Subcutaneous adipose tissue (tissue), 4 donors: ENCODE results near the gene DHX35. TPM values are rescaled to one million over a fixed set of nuclear protein-coding genes. Genes with fewer than 3 reads are reported as not detected.

Experiments used
- CTCF ChIP-seq: fragments of 450-650 bp; IDR thresholded peaks from one replicate; pipeline ENCODE4 v1.5.1; 2016; ENCODE audit warnings: low read depth, mild to moderate bottlenecking, control low read depth, antibody characterized with exemption, moderate library complexity
- total RNA-seq, 4 donors: library from RNA; depleted of rRNA; stranded (reverse); fragments of >200 nt; gene quantifications; one replicate each; pipeline ENCODE4 v1.1.0, GENCODE V29; 2016

Gene DHX35
- total RNA-seq, 4 donors from 2014 or later, result 10.6 to 14.5 (median 12.5) TPM

- TF ChIP-seq CTCF, result no peak
These were observed 57.7 kb downstream of the DHX35 start for GRCh38 chr20:39019805-39020325.

DNA sequence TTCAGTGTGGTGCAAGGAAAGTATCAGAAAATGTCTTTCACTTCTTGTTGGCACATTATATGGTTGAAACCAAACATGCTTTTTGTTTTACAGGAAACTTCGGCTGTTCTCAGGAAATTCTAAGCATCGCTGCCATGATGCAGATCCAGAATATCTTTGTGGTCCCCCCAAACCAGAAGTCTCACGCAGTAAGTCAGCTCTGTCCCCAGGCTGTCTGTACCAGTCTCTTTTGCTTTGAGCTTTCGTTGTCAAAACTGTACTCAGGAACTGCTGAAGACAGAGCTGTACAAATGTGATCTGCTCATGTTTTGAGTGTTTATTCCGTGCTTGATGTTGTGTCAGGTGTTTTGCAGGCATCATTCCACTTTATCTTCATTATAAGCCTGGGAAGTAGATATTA is 59.6 kb downstream of the DHX35 start:
- no peak for TF ChIP-seq CTCF

GRCh38 chr20:39025883-39026282 is 63.7 kb downstream of the DHX35 start:
- no peak for TF ChIP-seq CTCF

GRCh38 chr20:39029364-39029763 is 67.2 kb downstream of the DHX35 start:
- TF ChIP-seq CTCF, result no peak

DNA sequence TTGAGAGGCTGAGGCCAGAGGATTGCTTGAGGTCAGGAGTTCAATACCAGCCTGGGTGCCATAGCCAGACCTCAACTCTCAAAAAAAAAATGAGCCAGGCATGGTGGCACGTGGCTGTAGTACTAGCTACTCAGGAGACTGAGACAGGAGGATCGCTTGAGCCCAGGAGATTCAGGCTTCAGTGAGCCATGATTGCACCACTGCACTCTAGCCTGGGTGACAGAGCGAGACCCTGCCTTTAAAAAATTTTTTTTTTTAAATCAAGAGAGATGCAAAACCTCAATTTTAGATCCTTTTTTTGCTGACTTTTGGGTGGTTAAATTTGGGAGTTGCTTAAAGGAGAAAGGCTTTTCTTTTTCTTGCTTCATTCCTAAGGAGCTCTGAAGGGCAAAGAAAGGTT is 70.9 kb downstream of the DHX35 start:
- TF ChIP-seq CTCF, result no peak

DNA sequence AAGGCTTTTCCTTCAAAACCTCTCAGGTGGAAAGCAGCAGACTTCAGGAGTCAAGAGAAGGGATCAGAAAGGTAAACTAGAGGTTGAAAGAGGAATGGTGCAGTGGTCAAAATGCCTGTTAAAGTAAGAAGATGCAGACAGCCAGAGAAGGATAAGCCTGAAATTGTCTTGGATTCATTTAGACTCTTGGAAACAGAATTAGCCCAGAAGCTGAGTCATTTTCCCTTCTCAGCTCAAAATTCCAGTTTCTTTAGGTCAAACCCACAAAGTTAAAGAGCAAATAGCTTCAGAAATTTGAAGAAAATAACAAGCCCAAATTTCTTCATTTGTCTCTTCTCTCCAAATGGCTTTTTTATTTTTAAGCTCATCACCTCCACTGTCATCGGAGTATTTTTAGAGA is 73.9 kb downstream of the DHX35 start:
- TF ChIP-seq CTCF, result no peak

- no peak for TF ChIP-seq CTCF
These were observed 74.7 kb downstream of the DHX35 start for GRCh38 chr20:39036851-39037250.

GRCh38 chr20:39038047-39038446 is 75.9 kb downstream of the DHX35 start:
- TF ChIP-seq CTCF, result no peak
